ENCODE data around the gene KCNAB1. TPM values are rescaled to one million over a fixed set of nuclear protein-coding genes. Genes with fewer than 3 reads are reported as not detected.

KCNAB1 gene
- total RNA-seq, 2 donors from 2014 or later: 0.07 to 0.74 TPM

GRCh38 chr3:156304406-156304805, 184.0 kb downstream of the KCNAB1 start:
- H3K27ac ChIP-seq: no peak overlapping the region
- intact Hi-C loops (cut with DNase I): no loop called here
- H3K9me3 ChIP-seq: no peaks in the 10 kb centered on the region
- TF ChIP-seq, protein P1, sequence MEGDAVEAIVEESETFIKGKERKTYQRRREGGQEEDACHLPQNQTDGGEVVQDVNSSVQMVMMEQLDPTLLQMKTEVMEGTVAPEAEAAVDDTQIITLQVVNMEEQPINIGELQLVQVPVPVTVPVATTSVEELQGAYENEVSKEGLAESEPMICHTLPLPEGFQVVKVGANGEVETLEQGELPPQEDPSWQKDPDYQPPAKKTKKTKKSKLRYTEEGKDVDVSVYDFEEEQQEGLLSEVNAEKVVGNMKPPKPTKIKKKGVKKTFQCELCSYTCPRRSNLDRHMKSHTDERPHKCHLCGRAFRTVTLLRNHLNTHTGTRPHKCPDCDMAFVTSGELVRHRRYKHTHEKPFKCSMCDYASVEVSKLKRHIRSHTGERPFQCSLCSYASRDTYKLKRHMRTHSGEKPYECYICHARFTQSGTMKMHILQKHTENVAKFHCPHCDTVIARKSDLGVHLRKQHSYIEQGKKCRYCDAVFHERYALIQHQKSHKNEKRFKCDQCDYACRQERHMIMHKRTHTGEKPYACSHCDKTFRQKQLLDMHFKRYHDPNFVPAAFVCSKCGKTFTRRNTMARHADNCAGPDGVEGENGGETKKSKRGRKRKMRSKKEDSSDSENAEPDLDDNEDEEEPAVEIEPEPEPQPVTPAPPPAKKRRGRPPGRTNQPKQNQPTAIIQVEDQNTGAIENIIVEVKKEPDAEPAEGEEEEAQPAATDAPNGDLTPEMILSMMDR (IDR thresholded peaks at IDR 0.05): no peak
- H3K4me1 ChIP-seq: no peaks in the 10 kb centered on the region
- H3K27me3 ChIP-seq: no peaks in the 10 kb centered on the region
- DNase-seq: no peak
- H3K9ac ChIP-seq (ENCODE audit: low read depth in 2 of 2, low read length in 2 of 2): no peak overlapping the region
- no peaks in the 10 kb centered on the region for H3K36me3 ChIP-seq
- H3K4me3 ChIP-seq: no peak overlapping the region

DNA sequence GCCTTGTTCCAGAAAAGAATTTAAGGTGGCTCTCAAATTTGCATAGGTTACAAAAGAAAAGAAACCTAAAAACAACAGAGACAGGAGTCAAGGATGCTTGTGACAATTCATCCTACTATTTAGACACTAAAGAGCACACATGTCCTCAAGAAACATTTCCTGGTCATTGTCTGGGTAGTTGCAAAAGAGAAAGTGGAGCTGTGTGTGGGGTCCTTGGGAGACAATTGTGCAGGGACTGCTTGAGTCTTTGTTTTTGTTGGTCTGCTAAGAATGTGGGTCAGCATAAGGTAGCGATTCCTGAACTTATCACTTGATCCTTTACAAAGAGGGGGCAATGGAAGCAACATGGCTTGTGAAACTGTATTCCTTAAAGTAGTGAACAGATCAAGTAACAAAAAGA, 185.3 kb downstream of the KCNAB1 start:
- TF ChIP-seq, protein P1 (IDR thresholded peaks at IDR 0.05): no peak
- Histone ChIP-seq H3K4me1 (no peaks in the 10 kb centered on the region), H3K27me3 (no peaks in the 10 kb centered on the region), H3K9me3 (no peaks in the 10 kb centered on the region), H3K27ac (no peak overlapping the region), H3K4me3 (no peak overlapping the region), H3K9ac (ENCODE audit: low read depth in 2 of 2, low read length in 2 of 2) (no peak overlapping the region), H3K36me3 (no peaks in the 10 kb centered on the region)
- no peak for DNase-seq
- intact Hi-C loops (cut with DNase I): no loop called here

GRCh38 chr3:156307704-156308103, 187.3 kb downstream of the KCNAB1 start:
- TF ChIP-seq, protein P1 (IDR thresholded peaks at IDR 0.05): no peak
- no peak overlapping the region for H3K9ac ChIP-seq (ENCODE audit: low read depth in 2 of 2, low read length in 2 of 2)

GRCh38 chr3:156311431-156311830, 191.1 kb downstream of the KCNAB1 start:
- intact Hi-C loops (cut with DNase I): no loop called here
- DNase-seq: no peak

More at GRCh38 chr3:156307704-156308103, 187.3 kb downstream of the KCNAB1 start:
- H3K27me3 ChIP-seq: no peaks in the 10 kb centered on the region
- intact Hi-C loops (cut with DNase I): no loop called here
- H3K4me1 ChIP-seq: no peaks in the 10 kb centered on the region
- H3K4me3 ChIP-seq: no peak overlapping the region
- no peak overlapping the region for H3K27ac ChIP-seq
- peak; percentile 57 for DNase-seq
- no peaks in the 10 kb centered on the region for H3K36me3 ChIP-seq
- H3K9me3 ChIP-seq: no peaks in the 10 kb centered on the region

DNA sequence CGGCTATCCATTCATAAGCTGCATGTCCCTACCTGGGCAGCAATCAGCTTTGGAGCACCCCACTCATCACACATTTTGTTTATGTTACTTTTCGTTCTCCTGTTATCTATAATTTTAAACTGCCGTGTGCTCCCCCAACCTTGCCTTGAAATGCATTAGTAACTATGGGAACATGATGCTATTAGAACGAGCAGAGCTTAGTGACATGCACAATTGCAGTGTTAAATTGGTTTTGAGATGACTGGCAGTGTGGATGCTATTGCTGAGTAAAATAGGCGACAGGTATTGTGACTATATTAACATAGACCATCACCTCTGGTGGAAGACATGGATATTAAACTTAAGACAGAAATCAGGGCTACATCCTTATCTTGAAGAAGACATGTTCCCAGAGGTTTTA, 191.6 kb downstream of the KCNAB1 start:
- Histone ChIP-seq H3K27me3 (no peaks in the 10 kb centered on the region), H3K9me3 (no peaks in the 10 kb centered on the region), H3K4me3 (no peak overlapping the region), H3K27ac (no peak overlapping the region), H3K36me3 (no peaks in the 10 kb centered on the region), H3K9ac (ENCODE audit: low read depth in 2 of 2, low read length in 2 of 2) (no peak overlapping the region), H3K4me1 (no peaks in the 10 kb centered on the region)
- no peak for DNase-seq
- intact Hi-C loops (cut with DNase I): no loop called here
- TF ChIP-seq, protein P1 (IDR thresholded peaks at IDR 0.05): no peak

More at GRCh38 chr3:156311431-156311830, 191.1 kb downstream of the KCNAB1 start:
- Histone ChIP-seq H3K27me3 (no peaks in the 10 kb centered on the region), H3K9me3 (no peaks in the 10 kb centered on the region), H3K36me3 (no peaks in the 10 kb centered on the region), H3K9ac (ENCODE audit: low read depth in 2 of 2, low read length in 2 of 2) (no peak overlapping the region), H3K4me3 (no peak overlapping the region), H3K27ac (no peak overlapping the region), H3K4me1 (no peaks in the 10 kb centered on the region)
- TF ChIP-seq, protein P1 (IDR thresholded peaks at IDR 0.05): no peak

All from colonic mucosa (tissue), 4 donors.